Measurements from ENCODE around the gene CLUH.

DNA sequence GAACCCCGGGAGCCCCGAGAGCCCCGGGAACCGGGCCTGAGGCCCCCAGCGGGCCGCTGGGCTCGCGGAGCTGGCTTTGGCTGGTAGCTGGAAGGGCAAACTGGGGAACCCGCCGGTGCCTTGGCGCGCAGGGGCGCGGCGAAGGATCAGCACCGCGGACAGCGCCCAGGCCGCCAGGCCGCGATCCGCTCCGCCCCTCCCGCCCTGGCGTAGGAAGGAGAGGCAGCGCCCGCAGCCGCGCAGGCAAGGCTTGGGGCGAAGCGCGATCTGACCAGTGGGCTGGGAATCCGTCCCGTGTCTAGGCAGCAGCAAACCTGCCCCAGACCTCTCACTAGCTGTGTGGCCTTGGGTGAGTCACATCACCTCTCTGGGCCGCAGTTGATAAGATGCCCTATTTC, 38.2 kb upstream of the CLUH start:
- TF ChIP-seq EZH2 (IDR thresholded peaks at IDR 0.05; ENCODE audit: insufficient read depth, poor library complexity, severe bottlenecking) = no peak
- no peak for TF ChIP-seq EZH2phosphoT487 (IDR thresholded peaks at IDR 0.05; ENCODE audit: insufficient read depth, low read depth)
